Brain microvascular endothelial cell (primary cell): Measurements from ENCODE around the gene GPR32.

Experiments
- DNase-seq: peaks from one replicate; pipeline ENCODE4 v3.0.0-alpha.2; 2020
- H3K27ac ChIP-seq: fragments of 250-450 bp; sonication (Bioruptor Pico); 2 replicates; pipeline ENCODE4 v1.5.1; 2020; ENCODE audit warnings: mild to moderate bottlenecking, moderate library complexity
- H3K27me3 ChIP-seq: fragments of 250-450 bp; sonication (Bioruptor Pico); replicated peaks from 2 replicates; pipeline ENCODE4 v1.5.1; 2020; ENCODE audit warnings: mild to moderate bottlenecking
- H3K36me3 ChIP-seq: fragments of 250-450 bp; sonication (Bioruptor Pico); replicated peaks from 2 replicates; pipeline ENCODE4 v1.5.1; 2020; ENCODE audit warnings: mild to moderate bottlenecking
- H3K4me3 ChIP-seq: 2 replicates; pipeline ENCODE4 v1.5.1; 2011; ENCODE audit warnings: low read depth, mild to moderate bottlenecking, control low read depth, low read length, moderate library complexity
- CTCF ChIP-seq: IDR thresholded peaks from 2 replicates; pipeline ENCODE4 v1.5.1; 2011; ENCODE audit warnings: low read depth, mild to moderate bottlenecking, moderate library complexity, low read length, control low read depth, inconsistent platforms; ENCODE audit errors: missing control alignments
- in situ Hi-C: cut with HindIII; loops from 2 replicates; pipeline ENCODE4 v1.10.0; 2017; ENCODE audit warnings: low sequenced_read_pairs, low pct_ligation_motif_present

Gene GPR32

GRCh38 chr19:50820086-50820485, 49.8 kb downstream of the GPR32 start:
- Histone ChIP-seq H3K27ac (no peak overlapping the region), H3K27me3 (peaks cover 19% of the 10 kb centered on the region), H3K36me3 (no peaks in the 10 kb centered on the region), H3K4me3 (no peak overlapping the region)
- DNase-seq, result no peak
- in situ Hi-C loops, result no loop called here
- TF ChIP-seq CTCF, result no peak

GRCh38 chr19:50820549-50821247, 50.4 kb downstream of the GPR32 start:
- Histone ChIP-seq H3K36me3 (no peaks in the 10 kb centered on the region), H3K27me3 (peaks cover 19% of the 10 kb centered on the region), H3K4me3 (no peak overlapping the region), H3K27ac (no peak overlapping the region)
- TF ChIP-seq CTCF, result no peak
- in situ Hi-C loops, result no loop called here
- no peak for DNase-seq

- Histone ChIP-seq H3K27me3 (peaks cover 19% of the 10 kb centered on the region), H3K4me3 (no peak overlapping the region), H3K36me3 (no peaks in the 10 kb centered on the region), H3K27ac (no peak overlapping the region)
- in situ Hi-C loops, result no loop called here
- no peak for DNase-seq
- TF ChIP-seq CTCF, result no peak
These were observed 51.0 kb downstream of the GPR32 start for GRCh38 chr19:50821248-50821612.
